ENCODE measurements around the gene KRT3.

KRT3 gene

DNA sequence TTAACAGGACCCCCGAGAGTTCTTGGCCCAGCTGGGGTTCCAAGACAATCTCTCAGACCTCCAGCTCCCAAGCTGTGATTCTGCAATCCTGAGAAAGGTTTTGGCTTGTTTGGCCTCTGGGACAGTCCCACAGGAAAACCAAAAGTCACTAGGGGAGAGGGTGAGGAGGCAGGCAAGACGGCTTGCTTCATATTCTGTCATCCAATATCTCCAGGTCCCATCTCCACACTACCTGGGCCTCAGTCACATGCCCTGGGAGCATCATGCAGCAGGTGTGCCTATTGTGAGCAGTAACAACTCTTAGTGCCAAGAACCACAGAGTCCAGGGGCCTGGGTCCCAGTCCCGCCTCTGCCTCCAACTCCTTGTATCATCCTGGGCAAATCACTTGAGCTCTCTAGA is 36.5 kb upstream of the KRT3 start:
- TF ChIP-seq POLR2AphosphoS5 (IDR thresholded peaks at IDR 0.05; ENCODE audit: low read depth, low read length) (no peak), FOXP2 (optimal IDR thresholded peaks at IDR 0.05; ENCODE audit: borderline replicate concordance, extremely low read depth, extremely low read length, insufficient read depth) (no peak), SIN3A (IDR thresholded peaks at IDR 0.05; ENCODE audit: borderline replicate concordance, insufficient read depth, low read length) (no peak), TAF1 (IDR thresholded peaks at IDR 0.05; ENCODE audit: borderline replicate concordance, insufficient read depth, low read length) (no peak)
- TF ChIP-seq, protein P1, sequence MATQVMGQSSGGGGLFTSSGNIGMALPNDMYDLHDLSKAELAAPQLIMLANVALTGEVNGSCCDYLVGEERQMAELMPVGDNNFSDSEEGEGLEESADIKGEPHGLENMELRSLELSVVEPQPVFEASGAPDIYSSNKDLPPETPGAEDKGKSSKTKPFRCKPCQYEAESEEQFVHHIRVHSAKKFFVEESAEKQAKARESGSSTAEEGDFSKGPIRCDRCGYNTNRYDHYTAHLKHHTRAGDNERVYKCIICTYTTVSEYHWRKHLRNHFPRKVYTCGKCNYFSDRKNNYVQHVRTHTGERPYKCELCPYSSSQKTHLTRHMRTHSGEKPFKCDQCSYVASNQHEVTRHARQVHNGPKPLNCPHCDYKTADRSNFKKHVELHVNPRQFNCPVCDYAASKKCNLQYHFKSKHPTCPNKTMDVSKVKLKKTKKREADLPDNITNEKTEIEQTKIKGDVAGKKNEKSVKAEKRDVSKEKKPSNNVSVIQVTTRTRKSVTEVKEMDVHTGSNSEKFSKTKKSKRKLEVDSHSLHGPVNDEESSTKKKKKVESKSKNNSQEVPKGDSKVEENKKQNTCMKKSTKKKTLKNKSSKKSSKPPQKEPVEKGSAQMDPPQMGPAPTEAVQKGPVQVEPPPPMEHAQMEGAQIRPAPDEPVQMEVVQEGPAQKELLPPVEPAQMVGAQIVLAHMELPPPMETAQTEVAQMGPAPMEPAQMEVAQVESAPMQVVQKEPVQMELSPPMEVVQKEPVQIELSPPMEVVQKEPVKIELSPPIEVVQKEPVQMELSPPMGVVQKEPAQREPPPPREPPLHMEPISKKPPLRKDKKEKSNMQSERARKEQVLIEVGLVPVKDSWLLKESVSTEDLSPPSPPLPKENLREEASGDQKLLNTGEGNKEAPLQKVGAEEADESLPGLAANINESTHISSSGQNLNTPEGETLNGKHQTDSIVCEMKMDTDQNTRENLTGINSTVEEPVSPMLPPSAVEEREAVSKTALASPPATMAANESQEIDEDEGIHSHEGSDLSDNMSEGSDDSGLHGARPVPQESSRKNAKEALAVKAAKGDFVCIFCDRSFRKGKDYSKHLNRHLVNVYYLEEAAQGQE (IDR thresholded peaks at IDR 0.05; ENCODE audit: insufficient read depth in 1 of 2, low read depth in 2 of 2, low read length in 2 of 2): no peak

DNA sequence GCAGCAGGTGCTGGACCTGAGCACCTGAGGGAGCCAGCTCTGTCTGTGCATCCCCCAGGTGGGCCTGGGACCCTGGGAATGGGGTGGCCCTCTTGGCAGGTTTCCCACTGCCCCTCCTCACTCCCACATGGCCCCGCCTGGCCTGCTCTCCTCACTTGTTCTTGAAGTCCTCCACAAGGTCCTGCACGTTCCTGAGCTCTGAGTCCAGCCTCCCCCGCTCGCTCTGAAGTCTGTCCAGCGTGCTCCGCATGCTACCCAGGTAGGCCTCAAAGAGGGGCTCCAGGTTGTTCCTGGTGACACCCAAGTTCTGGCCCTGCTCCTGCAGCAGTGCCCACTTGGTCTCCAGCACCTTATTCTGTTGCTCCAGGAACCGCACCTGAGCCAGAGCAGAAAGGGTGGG is 35.3 kb upstream of the KRT3 start:
- TF ChIP-seq FOXP2 (optimal IDR thresholded peaks at IDR 0.05; ENCODE audit: borderline replicate concordance, extremely low read depth, extremely low read length, insufficient read depth): no peak
- no peak for TF ChIP-seq TAF1 (IDR thresholded peaks at IDR 0.05; ENCODE audit: borderline replicate concordance, insufficient read depth, low read length)
- no peak for TF ChIP-seq POLR2AphosphoS5 (IDR thresholded peaks at IDR 0.05; ENCODE audit: low read depth, low read length)
- TF ChIP-seq, protein P1 (IDR thresholded peaks at IDR 0.05; ENCODE audit: insufficient read depth in 1 of 2, low read depth in 2 of 2, low read length in 2 of 2): no peak
- no peak for TF ChIP-seq SIN3A (IDR thresholded peaks at IDR 0.05; ENCODE audit: borderline replicate concordance, insufficient read depth, low read length)

- no peak for TF ChIP-seq SIN3A (IDR thresholded peaks at IDR 0.05; ENCODE audit: borderline replicate concordance, insufficient read depth, low read length)
- TF ChIP-seq POLR2AphosphoS5 (IDR thresholded peaks at IDR 0.05; ENCODE audit: low read depth, low read length): no peak
- no peak for TF ChIP-seq TAF1 (IDR thresholded peaks at IDR 0.05; ENCODE audit: borderline replicate concordance, insufficient read depth, low read length)
- TF ChIP-seq, protein P1 (IDR thresholded peaks at IDR 0.05; ENCODE audit: insufficient read depth in 1 of 2, low read depth in 2 of 2, low read length in 2 of 2): no peak
- no peak for TF ChIP-seq FOXP2 (optimal IDR thresholded peaks at IDR 0.05; ENCODE audit: borderline replicate concordance, extremely low read depth, extremely low read length, insufficient read depth)
Measured at GRCh38 chr12:52829986-52830770, 34.3 kb upstream of the KRT3 start.

DNA sequence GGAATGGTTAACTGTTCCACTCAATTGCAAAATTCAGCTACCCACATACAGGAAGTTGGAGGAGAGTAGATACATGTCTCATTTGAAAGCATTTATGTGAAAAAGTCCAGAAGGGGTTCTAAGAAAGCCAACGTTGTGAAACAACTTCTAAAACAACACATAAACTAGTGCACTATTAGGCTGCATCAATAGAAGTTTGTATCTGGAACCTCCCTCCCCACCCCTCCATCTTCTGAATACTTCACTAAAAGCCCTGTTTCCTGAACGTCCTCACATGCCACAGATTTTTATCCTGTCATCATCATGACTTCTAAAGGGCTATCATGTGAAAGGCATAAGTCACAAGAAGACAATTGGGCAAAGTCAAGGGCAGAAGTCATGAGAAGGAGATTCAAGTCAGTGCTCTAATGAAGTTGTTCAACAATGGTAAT is 32.7 kb upstream of the KRT3 start:
- no peak for TF ChIP-seq SIN3A (IDR thresholded peaks at IDR 0.05; ENCODE audit: borderline replicate concordance, insufficient read depth, low read length)
- TF ChIP-seq, protein P1 (IDR thresholded peaks at IDR 0.05; ENCODE audit: insufficient read depth in 1 of 2, low read depth in 2 of 2, low read length in 2 of 2): no peak
- no peak for TF ChIP-seq POLR2AphosphoS5 (IDR thresholded peaks at IDR 0.05; ENCODE audit: low read depth, low read length)
- no peak for TF ChIP-seq TAF1 (IDR thresholded peaks at IDR 0.05; ENCODE audit: borderline replicate concordance, insufficient read depth, low read length)
- TF ChIP-seq FOXP2 (optimal IDR thresholded peaks at IDR 0.05; ENCODE audit: borderline replicate concordance, extremely low read depth, extremely low read length, insufficient read depth): no peak
